DMS79 treated with DMSO at 0.1 percent for 48 hours (cell line): ENCODE results near the gene CKLF.
"Not testable (repeated sequence)": the region's sequence is repeated elsewhere in the genome, so short reads cannot be mapped to it uniquely, and the experiment has no call there.

Experiments used
- DNase-seq: peaks from one replicate; lab custom pipeline; 2025; lab: John Stamatoyannopoulos, UW

The CKLF gene

DNA sequence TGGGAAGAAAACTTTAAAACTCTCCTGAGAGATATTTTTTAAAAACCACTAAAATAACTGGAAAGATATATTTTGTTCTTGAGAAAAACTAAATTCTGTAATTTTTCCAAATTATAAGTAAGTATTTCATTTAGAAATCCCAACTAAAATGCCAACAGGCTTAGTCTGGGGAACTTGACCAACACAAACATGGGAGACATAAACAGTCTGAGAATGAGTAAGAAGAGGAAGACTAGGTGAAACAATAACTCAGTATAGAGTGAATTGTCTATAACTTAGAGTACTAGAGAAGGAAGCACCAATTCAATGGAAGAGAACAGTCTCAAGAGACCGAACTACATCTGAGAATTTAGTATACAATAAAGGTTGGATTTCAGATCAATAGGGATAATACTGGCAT, 16.8 kb downstream of the CKLF start:
- no peak for DNase-seq

DNA sequence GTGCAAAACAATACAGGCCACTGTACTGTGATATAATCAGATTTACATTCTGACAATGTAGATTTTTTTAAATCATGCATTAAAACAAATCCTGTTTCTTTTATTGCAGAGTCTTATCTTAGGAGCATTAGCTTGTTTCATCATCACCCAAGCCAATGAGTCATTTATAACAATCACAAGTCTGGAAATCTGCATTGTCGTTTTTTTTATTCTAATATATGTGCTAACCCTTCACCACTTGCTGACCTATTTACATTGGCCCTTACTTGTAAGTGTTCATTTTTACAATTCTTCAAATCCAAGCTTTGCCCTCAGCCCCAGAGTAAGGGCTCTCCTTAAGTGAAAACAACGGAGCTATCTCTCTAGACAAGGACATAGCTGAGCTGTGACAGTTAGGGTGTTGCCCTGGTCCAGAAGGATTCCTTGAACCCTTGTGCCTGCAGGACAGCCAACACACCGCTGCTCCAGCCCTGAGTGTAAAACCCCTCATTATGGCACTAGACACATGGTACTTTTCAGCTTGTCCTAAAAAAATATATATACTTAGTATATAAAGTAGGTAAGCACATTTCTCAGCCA, 17.5 kb downstream of the CKLF start:
- no peak for DNase-seq

- no peak for DNase-seq
Measured at GRCh38 chr16:66572356-66572755, 20.0 kb downstream of the CKLF start.

GRCh38 chr16:66574081-66574480, 21.7 kb downstream of the CKLF start:
- DNase-seq: no peak

DNA sequence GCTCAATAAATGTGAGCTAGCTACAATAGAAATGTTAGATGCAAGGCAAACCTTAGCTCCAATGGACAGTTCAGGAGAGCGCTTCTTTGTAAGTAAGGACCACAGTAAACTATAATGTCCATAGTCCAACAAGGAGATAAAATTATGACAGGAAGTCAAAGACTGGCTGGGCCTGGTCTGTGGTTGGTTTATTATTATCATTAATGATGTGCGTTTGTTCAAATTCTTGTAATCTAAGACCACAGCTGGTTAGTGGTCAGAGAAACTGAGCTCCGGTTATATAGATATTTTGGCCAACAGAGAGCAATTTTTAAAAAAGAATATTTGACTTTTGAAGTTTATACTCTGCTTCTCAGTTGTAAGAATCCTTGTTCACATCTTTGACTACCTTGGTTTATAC, 22.2 kb downstream of the CKLF start:
- DNase-seq: no peak

DNA sequence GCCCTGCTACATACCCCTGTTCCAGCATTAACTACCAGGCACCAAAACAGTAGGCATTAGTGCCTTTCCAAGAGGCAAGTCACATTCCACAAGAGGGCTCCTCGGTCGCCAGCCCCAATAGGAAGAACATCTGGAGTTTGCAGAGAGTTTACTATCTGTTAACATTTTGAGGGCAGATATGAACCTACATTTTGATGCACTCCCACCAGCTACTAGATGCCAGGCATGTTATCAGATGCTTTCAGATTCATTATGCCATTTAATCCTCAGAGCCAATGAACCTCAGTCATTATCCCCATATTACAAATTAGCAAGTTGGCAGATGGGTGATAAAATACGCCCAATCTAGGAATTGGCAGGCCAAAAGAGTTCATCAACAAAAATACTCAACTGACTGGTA, 22.7 kb downstream of the CKLF start:
- DNase-seq: no peak

DNA sequence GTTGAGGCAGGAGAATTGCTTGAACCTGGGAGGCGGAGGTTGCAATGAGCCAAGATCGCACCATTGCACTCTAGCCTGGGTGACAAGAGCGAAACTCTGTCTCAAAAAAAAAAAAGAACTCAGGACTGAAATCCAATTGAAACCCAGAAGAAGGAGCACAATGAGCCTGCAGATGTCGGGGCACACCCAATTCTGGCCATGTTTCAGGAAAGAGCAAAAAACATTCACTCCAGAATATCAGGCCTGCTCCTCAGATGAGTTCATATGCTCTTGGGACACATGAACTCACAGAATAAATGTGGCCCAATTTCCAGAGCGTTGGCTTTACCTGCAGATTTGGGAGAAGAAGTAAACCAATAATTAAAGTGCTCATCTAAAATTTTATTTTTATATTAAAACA, 23.9 kb downstream of the CKLF start:
- no peak for DNase-seq

DNA sequence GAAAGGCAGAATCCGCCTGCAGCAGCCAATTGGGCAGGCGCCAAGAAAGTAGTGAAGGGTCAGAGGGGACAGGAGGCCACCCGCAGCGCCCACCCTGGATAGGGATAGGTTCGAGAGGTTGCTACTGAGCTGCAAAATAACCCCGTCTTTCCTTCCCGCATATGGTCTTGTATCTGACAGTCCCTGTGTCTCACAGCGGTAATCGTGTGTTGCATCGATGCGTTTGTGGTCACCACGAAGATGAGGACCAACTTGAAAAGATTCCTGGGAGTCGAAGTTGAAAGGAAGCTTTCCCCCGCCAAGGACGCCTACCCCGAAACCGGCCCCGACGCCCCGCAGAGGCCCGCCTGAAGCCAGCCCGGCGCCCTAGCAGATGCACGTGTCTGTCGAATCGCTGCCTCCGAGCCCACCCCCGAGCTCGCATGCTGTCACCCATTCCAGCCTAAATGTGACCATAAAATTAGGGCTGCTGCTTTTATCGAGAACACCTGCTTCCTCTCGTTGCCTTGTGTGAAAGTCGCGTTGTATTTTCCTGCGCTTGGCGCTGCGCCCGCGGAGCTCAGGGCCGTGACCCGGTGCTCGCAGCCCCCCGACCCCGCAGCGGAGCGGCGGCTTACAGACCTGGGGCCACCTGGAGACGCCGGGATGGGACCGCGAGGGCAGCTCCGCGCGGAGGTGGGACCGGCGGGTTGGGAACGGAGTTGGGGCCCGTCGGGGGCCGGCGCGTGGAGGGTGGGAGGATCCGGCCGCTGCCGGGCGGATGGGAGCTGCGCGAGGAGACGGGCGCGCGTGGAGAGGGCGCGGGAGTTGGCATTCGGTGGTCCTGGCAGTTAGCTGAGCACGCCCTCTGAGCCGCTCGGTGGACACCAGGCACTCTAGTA, 26.5 kb downstream of the CKLF start, which contains the start of gene CMTM2:
TSS of gene CMTM2 (plus strand) at position 813 of the 881 bp plus-strand sequence. CDS start 145 bp downstream, outside the sequence.
- DNase-seq: no peak

- no peak for DNase-seq
Measured at GRCh38 chr16:66580605-66581209, 28.3 kb downstream of the CKLF start.

DNA sequence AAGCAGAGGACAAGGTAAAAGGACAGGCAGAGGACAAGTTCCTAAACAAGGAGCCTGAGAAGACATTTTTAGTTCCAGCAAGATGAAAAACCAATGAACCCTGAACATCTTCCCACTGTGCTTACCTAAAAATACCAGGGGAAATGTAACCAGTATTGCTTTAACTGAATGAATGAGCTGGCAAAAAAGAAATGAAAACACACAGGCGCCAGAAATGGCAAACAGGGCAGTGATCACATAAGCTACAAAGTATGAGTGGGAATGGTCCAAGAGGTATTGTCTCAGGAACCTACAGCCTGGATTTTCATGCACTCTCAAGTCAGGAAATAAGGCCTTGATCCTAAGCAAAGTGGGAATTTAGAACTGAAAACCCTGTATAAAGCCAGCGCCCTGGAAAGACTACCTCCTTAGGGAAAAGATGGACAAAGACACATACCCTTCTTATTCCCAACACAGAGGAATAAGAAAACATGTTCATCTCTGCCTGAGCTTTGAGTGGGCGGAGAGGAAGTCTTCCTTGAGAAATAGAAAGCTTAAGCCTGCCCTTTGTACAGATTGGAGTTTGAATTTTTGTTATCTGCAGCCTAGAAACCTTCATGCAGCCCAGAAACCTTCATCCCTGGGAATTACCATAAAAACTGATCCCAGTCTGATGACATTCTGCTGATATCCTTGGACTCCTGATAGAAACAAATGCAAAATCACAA, 29.0 kb downstream of the CKLF start:
- no peak for DNase-seq

DNA sequence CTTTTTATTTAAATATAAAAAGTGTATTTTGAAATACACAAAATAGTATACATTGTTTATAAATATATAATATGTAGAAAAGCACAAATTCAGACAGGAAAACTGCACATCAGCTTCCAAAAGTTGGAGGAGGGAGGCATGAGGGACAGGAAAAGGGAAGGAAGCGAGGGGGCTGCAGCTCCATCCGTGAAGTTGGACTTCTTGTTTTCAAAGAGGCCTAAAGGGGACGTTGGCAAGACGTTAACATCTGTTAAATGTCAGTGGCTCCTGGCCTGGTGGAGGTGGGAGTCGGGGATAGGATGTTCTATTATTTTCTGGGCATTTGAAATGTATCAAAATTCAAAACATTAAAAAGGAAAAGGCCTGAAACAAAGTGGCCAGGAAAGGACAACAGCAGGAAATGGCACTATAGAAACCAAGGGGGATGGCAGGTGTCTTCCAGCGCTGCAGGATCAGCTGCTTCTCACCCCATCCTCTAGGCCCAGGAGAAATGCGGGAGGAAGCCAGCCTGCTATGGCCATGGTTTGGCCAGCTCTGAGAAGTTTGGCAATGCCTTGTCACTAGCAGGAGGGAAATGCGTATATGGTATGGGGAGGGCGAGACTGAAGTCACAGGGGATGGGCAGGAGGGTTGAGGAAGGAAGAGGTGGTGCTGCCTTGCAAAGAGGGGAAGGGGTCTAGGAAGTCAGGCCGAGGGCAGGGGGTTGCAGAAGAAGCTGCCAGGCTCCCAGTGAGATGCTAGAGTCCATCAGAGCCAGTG, 33.3 kb downstream of the CKLF start:
- no peak for DNase-seq

GRCh38 chr16:66587881-66588600, 35.7 kb downstream of the CKLF start:
- DNase-seq: no peak

- DNase-seq: no peak
Measured at GRCh38 chr16:66588981-66589713, 36.8 kb downstream of the CKLF start.

DNA sequence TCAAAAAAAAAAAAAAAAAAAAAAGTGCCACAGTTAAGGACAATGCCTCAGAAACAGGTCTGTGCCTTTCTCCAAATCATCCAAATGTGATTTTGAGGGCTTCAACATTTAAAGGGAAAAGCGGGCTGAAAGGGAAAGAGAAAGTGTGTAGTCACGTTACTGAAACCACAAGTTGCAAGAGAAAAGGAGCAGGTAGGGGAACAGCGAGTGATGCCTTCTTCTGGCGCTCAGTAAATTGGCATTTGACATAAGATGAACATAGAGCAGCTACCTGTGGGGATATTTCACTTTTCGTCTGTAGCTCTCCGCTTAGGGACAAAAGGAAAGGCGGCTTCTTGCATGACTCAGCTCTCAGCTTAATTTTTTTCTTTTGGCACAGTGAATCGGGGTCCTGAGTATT, 37.9 kb downstream of the CKLF start:
- DNase-seq: no peak

- no peak for DNase-seq
Measured at GRCh38 chr16:66591018-66591417, 38.6 kb downstream of the CKLF start.

DNA sequence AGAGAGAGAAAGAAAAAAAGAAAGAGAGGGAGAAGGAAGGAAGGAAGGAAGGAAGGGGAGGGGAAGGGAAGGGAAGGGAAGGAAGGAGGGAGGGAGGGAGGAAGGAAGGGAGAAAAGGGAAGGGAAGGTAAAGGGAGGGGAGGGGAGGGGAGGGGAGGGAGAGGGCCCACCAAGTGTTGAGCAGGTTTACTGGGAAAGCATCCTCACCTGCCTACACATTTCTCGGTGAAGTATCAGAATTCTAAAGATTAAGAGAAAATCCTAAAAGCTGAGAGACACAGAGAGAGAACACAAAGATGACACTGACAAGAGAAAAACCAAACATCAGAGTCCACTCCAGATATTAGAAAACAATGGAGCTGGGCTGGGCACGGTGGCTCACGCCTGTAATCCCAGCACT, 39.9 kb downstream of the CKLF start:
- DNase-seq: no peak

GRCh38 chr16:66592814-66593213, 40.4 kb downstream of the CKLF start:
- no peak for DNase-seq

DNA sequence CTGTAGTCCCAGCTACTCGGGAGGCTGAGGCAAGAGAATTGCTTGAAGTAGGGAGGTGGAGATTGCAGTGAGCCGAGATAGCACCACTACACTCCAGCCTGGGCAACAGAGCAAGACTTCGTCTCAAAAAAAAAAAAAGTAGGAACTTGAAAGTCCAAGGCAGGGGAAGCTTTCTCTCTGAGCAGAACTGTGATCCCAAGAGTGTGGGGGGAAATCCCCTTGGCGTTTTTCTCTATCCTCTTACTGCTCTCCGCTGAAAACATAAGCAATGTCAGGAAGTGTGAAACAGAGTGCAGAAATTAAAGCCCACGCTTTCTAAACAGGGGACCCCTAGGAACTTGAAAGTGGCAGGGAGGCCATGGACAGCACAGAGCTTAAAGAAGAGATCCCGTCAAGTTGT, 42.4 kb downstream of the CKLF start:
- no peak for DNase-seq

- not testable (repeated sequence) for DNase-seq
Measured at GRCh38 chr16:66596559-66596958, 44.2 kb downstream of the CKLF start.
